ENCODE data around the gene OR51B5.
"Not testable (repeated sequence)": the region's sequence is repeated elsewhere in the genome, so short reads cannot be mapped to it uniquely, and the experiment has no call there.

DNA sequence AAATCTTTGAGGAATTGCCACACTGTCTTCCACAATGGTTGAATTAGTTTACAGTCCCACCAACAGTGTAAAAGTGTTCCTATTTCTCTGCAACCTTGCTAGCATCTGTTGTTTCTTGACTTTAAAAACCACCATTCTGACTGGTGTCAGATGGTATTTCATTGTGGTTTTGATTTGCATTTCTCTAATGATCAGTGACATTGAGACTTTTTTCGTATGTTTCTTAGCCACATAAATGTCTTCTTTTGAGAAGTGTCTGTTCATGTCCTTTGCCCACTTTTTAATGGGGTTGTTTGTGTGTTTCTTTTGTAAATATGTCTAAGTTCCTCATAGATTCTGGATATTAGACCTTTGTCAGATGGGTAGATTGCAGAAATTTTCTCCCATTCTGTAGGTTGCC, 6.1 kb downstream of the OR51B5 start:
- TF ChIP-seq, protein P1, sequence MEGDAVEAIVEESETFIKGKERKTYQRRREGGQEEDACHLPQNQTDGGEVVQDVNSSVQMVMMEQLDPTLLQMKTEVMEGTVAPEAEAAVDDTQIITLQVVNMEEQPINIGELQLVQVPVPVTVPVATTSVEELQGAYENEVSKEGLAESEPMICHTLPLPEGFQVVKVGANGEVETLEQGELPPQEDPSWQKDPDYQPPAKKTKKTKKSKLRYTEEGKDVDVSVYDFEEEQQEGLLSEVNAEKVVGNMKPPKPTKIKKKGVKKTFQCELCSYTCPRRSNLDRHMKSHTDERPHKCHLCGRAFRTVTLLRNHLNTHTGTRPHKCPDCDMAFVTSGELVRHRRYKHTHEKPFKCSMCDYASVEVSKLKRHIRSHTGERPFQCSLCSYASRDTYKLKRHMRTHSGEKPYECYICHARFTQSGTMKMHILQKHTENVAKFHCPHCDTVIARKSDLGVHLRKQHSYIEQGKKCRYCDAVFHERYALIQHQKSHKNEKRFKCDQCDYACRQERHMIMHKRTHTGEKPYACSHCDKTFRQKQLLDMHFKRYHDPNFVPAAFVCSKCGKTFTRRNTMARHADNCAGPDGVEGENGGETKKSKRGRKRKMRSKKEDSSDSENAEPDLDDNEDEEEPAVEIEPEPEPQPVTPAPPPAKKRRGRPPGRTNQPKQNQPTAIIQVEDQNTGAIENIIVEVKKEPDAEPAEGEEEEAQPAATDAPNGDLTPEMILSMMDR (CRISPR knock-in tag; IDR thresholded peaks at IDR 0.05) = not testable (repeated sequence)
- TF ChIP-seq AHR (CRISPR knock-in tag; IDR thresholded peaks at IDR 0.05); NPAS2 (CRISPR knock-in tag; IDR thresholded peaks at IDR 0.05; ENCODE audit: borderline replicate concordance); MAFK (conservative IDR thresholded peaks at IDR 0.05 in 1 of 2, IDR thresholded peaks at IDR 0.05 in 1 of 2; ENCODE audit: low read length in 2 of 2); ZNF274 (CRISPR knock-in tag; IDR thresholded peaks at IDR 0.05); MED8 (CRISPR knock-in tag; IDR thresholded peaks at IDR 0.05; ENCODE audit: insufficient replicate concordance); MTA3 (CRISPR knock-in tag; IDR thresholded peaks at IDR 0.05); GABPB1 (CRISPR knock-in tag; IDR thresholded peaks at IDR 0.05); DPF2 (CRISPR knock-in tag; IDR thresholded peaks at IDR 0.05; ENCODE audit: borderline replicate concordance, low read depth); E2F1 (CRISPR knock-in tag; IDR thresholded peaks at IDR 0.05); MLLT10 (CRISPR knock-in tag; IDR thresholded peaks at IDR 0.05): not testable (repeated sequence)
- TF ChIP-seq, protein P2, sequence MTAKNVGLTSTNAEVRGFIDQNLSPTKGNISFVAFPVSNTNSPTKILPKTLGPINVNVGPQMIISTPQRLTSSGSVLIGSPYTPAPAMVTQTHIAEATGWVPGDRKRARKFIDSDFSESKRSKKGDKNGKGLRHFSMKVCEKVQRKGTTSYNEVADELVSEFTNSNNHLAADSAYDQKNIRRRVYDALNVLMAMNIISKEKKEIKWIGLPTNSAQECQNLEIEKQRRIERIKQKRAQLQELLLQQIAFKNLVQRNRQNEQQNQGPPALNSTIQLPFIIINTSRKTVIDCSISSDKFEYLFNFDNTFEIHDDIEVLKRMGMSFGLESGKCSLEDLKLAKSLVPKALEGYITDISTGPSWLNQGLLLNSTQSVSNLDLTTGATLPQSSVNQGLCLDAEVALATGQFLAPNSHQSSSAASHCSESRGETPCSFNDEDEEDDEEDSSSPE (CRISPR knock-in tag; IDR thresholded peaks at IDR 0.05) = not testable (repeated sequence)
- TF ChIP-seq, protein P3, sequence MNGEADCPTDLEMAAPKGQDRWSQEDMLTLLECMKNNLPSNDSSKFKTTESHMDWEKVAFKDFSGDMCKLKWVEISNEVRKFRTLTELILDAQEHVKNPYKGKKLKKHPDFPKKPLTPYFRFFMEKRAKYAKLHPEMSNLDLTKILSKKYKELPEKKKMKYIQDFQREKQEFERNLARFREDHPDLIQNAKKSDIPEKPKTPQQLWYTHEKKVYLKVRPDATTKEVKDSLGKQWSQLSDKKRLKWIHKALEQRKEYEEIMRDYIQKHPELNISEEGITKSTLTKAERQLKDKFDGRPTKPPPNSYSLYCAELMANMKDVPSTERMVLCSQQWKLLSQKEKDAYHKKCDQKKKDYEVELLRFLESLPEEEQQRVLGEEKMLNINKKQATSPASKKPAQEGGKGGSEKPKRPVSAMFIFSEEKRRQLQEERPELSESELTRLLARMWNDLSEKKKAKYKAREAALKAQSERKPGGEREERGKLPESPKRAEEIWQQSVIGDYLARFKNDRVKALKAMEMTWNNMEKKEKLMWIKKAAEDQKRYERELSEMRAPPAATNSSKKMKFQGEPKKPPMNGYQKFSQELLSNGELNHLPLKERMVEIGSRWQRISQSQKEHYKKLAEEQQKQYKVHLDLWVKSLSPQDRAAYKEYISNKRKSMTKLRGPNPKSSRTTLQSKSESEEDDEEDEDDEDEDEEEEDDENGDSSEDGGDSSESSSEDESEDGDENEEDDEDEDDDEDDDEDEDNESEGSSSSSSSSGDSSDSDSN (CRISPR knock-in tag; IDR thresholded peaks at IDR 0.05) = not testable (repeated sequence)

All from HepG2 (cell line).